CD4-positive, alpha-beta T cell treated with Interferon gamma for 1 hour (primary cell): Measurements from ENCODE around the gene PRKN.

Experiments
- DNase-seq: peaks from one replicate; pipeline ENCODE4 v3.0.0-alpha.2; 2020

Gene PRKN

GRCh38 chr6:161418463-161418945, 1309.1 kb downstream of the PRKN start:
- DNase-seq = no peak

- no peak for DNase-seq
These were observed 1309.7 kb downstream of the PRKN start for GRCh38 chr6:161417717-161418462.

GRCh38 chr6:161415302-161415855, 1312.2 kb downstream of the PRKN start:
- DNase-seq = no peak

GRCh38 chr6:161414707-161415106, 1312.9 kb downstream of the PRKN start:
- DNase-seq = no peak

GRCh38 chr6:161414180-161414579, 1313.4 kb downstream of the PRKN start:
- DNase-seq = no peak

GRCh38 chr6:161413355-161413771, 1314.2 kb downstream of the PRKN start:
- no peak for DNase-seq

- DNase-seq = no peak
These were observed 1314.8 kb downstream of the PRKN start for GRCh38 chr6:161412795-161413194.

GRCh38 chr6:161411265-161411944, 1316.2 kb downstream of the PRKN start:
- DNase-seq = no peak

- DNase-seq = no peak
These were observed 1316.8 kb downstream of the PRKN start for GRCh38 chr6:161410736-161411135.

- no peak for DNase-seq
These were observed 1317.5 kb downstream of the PRKN start for GRCh38 chr6:161410076-161410475.

- DNase-seq = no peak
These were observed 1318.2 kb downstream of the PRKN start for GRCh38 chr6:161409353-161409752.

- no peak for DNase-seq
These were observed 1319.5 kb downstream of the PRKN start for GRCh38 chr6:161408041-161408440.

GRCh38 chr6:161407581-161407980, 1320.0 kb downstream of the PRKN start:
- DNase-seq = no peak

- DNase-seq = no peak
These were observed 1320.5 kb downstream of the PRKN start for GRCh38 chr6:161407115-161407514.

- DNase-seq = no peak
These were observed 1320.9 kb downstream of the PRKN start for GRCh38 chr6:161406646-161407045.

- DNase-seq = no peak
These were observed 1322.1 kb downstream of the PRKN start for GRCh38 chr6:161405418-161405817.

- DNase-seq = no peak
These were observed 1323.8 kb downstream of the PRKN start for GRCh38 chr6:161403717-161404116.

GRCh38 chr6:161401587-161402309, 1325.8 kb downstream of the PRKN start:
- DNase-seq = no peak

- DNase-seq = no peak
These were observed 1326.9 kb downstream of the PRKN start for GRCh38 chr6:161400671-161401070.

- DNase-seq = no peak
These were observed 1331.0 kb downstream of the PRKN start for GRCh38 chr6:161396539-161396938.

GRCh38 chr6:161395716-161396231, 1331.8 kb downstream of the PRKN start:
- no peak for DNase-seq

- DNase-seq = no peak
These were observed 1333.1 kb downstream of the PRKN start for GRCh38 chr6:161394437-161394836.

GRCh38 chr6:161393839-161394364, 1333.7 kb downstream of the PRKN start:
- peak; percentile 47 for DNase-seq
